K562 (cell line): ENCODE measurements around the gene CAB39. TPM values are rescaled to one million over a fixed set of nuclear protein-coding genes. Genes with fewer than 3 reads are reported as not detected.

Source experiments
- BDP1 ChIP-seq: IDR thresholded peaks from 3 replicates; pipeline ENCODE4 v1.6.1; 2011; ENCODE audit not compliant: insufficient read length, insufficient read depth
- CUX1 ChIP-seq: fragments of 200-800 bp; sonication (Bioruptor generic); IDR thresholded peaks from 2 replicates; pipeline ENCODE4 v1.6.1; 2016; ENCODE audit warnings: missing genetic modification characterization, missing compliant biosample characterization
- FOXA3 ChIP-seq, 2 experiments: fragments of 450-650 bp in 1 of 2; sonication (generic) in 1 of 2; formaldehyde crosslinking; IDR thresholded peaks in 1 of 2; conservative IDR thresholded peaks in 1 of 2; 2 replicates each; pipeline versions ENCODE4 v1.4.0 to v1.8.0; 2020 to 2022; ENCODE audit warnings: mild to moderate bottlenecking in 2 of 2, missing genetic modification reagents in 1 of 2
- KLF13 ChIP-seq: fragments of 450-650 bp; IDR thresholded peaks from 2 replicates; pipeline ENCODE4 v1.6.1; 2016; ENCODE audit warnings: missing genetic modification characterization, low read depth, mild to moderate bottlenecking, missing compliant biosample characterization, moderate library complexity, borderline replicate concordance
- NR4A1 ChIP-seq, 2 experiments: fragments of 250-450 bp in 1 of 2; fragments of 450-650 bp in 1 of 2; sonication (Bioruptor Pico) in 1 of 2; IDR thresholded peaks; 2 replicates each; pipeline versions ENCODE4 v1.4.0 to v1.6.1; 2016 to 2020; ENCODE audit warnings: mild to moderate bottlenecking in 2 of 2, missing compliant biosample characterization in 1 of 2, missing genetic modification characterization in 1 of 2, moderate library complexity in 1 of 2
- RREB1 ChIP-seq: fragments of 250-450 bp; sonication (Bioruptor Pico); IDR thresholded peaks from 2 replicates; pipeline ENCODE4 v1.4.0; 2020
- SNRNP70 ChIP-seq: fragments of 200-400 bp; formaldehyde crosslinking; optimal IDR thresholded peaks from 2 replicates; pipeline ENCODE3; 2017; ENCODE audit warnings: low read depth, low read length
- XRCC5 ChIP-seq: fragments of 200-400 bp; formaldehyde crosslinking; IDR thresholded peaks from 2 replicates; pipeline ENCODE4 v1.6.1; 2017; ENCODE audit warnings: low read depth, mild to moderate bottlenecking, low read length
- ZNF507 ChIP-seq: conservative IDR thresholded peaks from 2 replicates; pipeline ENCODE4 v1.6.1; 2017; ENCODE audit warnings: missing genetic modification characterization, missing compliant biosample characterization
- polyA plus RNA-seq, 8 experiments: library from polyadenylated mRNA; depleted of rRNA in 4 of 8; stranded (reverse) in 5 of 8; unstranded in 3 of 8; fragments of >200 nt; fragmentation: Nextera tagmentation in 2 of 8; fragmentation: Illumina TruSeq in 1 of 8; extraction: Ambion mirVana in 2 of 8; extraction: Trizol in 1 of 8; gene quantifications; 2 replicates each; pipeline versions ENCODE4 v1.2.1 to v1.2.3, GENCODE V29; 2011 to 2014; ENCODE audit warnings: inconsistent platforms in 1 of 8, missing spikeins in 1 of 8
- total RNA-seq, 7 experiments: library from RNA; depleted of rRNA in 6 of 7; stranded (reverse); fragments of >200 nt in 6 of 7; fragmentation: Illumina TruSeq in 2 of 7; extraction: Trizol in 2 of 7; gene quantifications; 2 replicates each; pipeline versions ENCODE4 v1.2.1 to v1.2.3, GENCODE V29; 2011 to 2021; ENCODE audit warnings: low replicate concordance in 1 of 7

The CAB39 gene
- total and polyA plus RNA-seq, 9 of the 15 experiments (the other 6 are each of a cell fraction or from before 2014, with no cell fraction given): 27.2 to 94.4 (median 70.1) TPM

GRCh38 chr2:230846360-230846759, 133.7 kb downstream of the CAB39 start (continued):
- TF ChIP-seq NR4A1 (CRISPR knock-in tag; IDR thresholded peaks at IDR 0.05) (no peak), NR4A1 (tag; IDR thresholded peaks at IDR 0.05) (no peak), RREB1 (CRISPR knock-in tag) (no peak), FOXA3 (CRISPR knock-in tag; conservative IDR thresholded peaks at IDR 0.05 in 1 of 2, IDR thresholded peaks at IDR 0.05 in 1 of 2) (no peak), BDP1 (no peak), CUX1 (CRISPR knock-in tag) (no peak), XRCC5 (no peak), KLF13 (tag) (no peak), ZNF507 (tag) (no peak), SNRNP70 (no peak)
- TF ChIP-seq, all 486 proteins: peak for 0
